HG02852 (cell line): Measurements from ENCODE around the gene PPEF2.

Experiments used
- ATAC-seq: cut with Tn5 transposase; IDR thresholded peaks from one replicate; pipeline ENCODE4 v1.9.1; 2021; ENCODE audit warnings: mild to moderate bottlenecking, moderate library complexity; ENCODE audit not compliant: unreplicated experiment

The PPEF2 gene

GRCh38 chr4:75834095-75834771 lies 68.0 kb downstream of the PPEF2 start:
- no peak for ATAC-seq

- no peak for ATAC-seq
Observed at GRCh38 chr4:75831856-75832405, 70.3 kb downstream of the PPEF2 start.

- no peak for ATAC-seq
Observed at GRCh38 chr4:75830906-75831305, 71.3 kb downstream of the PPEF2 start.

GRCh38 chr4:75823812-75824211 lies 78.4 kb downstream of the PPEF2 start:
- ATAC-seq = no peak

GRCh38 chr4:75822416-75822815 lies 79.8 kb downstream of the PPEF2 start:
- ATAC-seq = no peak

- no peak for ATAC-seq
Observed at GRCh38 chr4:75821966-75822365, 80.3 kb downstream of the PPEF2 start.

- ATAC-seq = no peak
Observed at GRCh38 chr4:75821216-75821615, 81.0 kb downstream of the PPEF2 start.

GRCh38 chr4:75820676-75821075 lies 81.6 kb downstream of the PPEF2 start:
- ATAC-seq = no peak

GRCh38 chr4:75820197-75820596 lies 82.1 kb downstream of the PPEF2 start:
- ATAC-seq = no peak

- ATAC-seq = no peak
Observed at GRCh38 chr4:75819121-75819520, 83.1 kb downstream of the PPEF2 start.

GRCh38 chr4:75817901-75818300 lies 84.4 kb downstream of the PPEF2 start:
- ATAC-seq = no peak
